ENCODE data around the gene DAB2IP.

DNA sequence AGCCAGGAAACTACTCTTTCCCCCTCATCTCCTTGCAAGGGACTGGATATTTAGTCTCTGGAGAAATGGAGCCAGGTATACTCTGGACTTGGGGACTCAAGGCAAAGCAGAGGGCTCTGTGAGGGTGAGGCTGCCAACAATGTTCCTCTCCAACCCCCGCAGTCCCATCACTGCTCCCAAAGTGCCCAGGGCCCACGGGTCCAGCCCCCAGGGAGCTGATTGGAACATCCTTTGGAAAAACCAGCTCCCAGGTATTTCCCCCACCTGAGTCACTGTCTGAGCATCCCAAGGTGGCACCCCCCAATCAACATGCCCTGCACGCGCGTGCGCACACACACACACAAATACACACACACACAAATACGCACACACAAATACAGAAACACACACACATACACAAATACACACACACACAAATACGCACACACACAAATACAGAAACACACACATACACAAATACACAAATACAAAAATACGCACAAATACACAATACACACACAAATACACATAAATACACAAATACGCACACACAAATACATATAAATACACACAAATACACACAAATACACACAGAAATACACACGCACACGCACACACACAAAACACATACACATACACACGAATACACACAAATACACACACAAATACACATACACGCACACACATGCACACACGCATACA is 137.4 kb downstream of the DAB2IP start:
- TF ChIP-seq, protein P1, sequence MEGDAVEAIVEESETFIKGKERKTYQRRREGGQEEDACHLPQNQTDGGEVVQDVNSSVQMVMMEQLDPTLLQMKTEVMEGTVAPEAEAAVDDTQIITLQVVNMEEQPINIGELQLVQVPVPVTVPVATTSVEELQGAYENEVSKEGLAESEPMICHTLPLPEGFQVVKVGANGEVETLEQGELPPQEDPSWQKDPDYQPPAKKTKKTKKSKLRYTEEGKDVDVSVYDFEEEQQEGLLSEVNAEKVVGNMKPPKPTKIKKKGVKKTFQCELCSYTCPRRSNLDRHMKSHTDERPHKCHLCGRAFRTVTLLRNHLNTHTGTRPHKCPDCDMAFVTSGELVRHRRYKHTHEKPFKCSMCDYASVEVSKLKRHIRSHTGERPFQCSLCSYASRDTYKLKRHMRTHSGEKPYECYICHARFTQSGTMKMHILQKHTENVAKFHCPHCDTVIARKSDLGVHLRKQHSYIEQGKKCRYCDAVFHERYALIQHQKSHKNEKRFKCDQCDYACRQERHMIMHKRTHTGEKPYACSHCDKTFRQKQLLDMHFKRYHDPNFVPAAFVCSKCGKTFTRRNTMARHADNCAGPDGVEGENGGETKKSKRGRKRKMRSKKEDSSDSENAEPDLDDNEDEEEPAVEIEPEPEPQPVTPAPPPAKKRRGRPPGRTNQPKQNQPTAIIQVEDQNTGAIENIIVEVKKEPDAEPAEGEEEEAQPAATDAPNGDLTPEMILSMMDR (IDR thresholded peaks at IDR 0.05; ENCODE audit: low read depth, low read length, missing input control): no peak
- no peak for TF ChIP-seq TAF1 (conservative IDR thresholded peaks at IDR 0.05)
- TF ChIP-seq GABPA (IDR thresholded peaks at IDR 0.05 in 1 of 2, conservative IDR thresholded peaks at IDR 0.05 in 1 of 2): no peak

Measured in liver (tissue), 3 donors.